DND-41 (cell line): ENCODE results near the gene TNRC6B.

ENCODE experiments used
- EZH2 ChIP-seq: IDR thresholded peaks from 3 replicates; pipeline ENCODE4 v1.6.1; 2012; ENCODE audit warnings: borderline replicate concordance, low read depth, mild to moderate bottlenecking, moderate library complexity, low read length, inconsistent platforms; ENCODE audit not compliant: severe bottlenecking
- TF ChIP-seq, protein P1 (sequence below): IDR thresholded peaks from 2 replicates; pipeline ENCODE4 v1.5.1; 2012; ENCODE audit warnings: borderline replicate concordance, low read length, moderate library complexity, mild to moderate bottlenecking; ENCODE audit not compliant: poor library complexity, severe bottlenecking; ENCODE audit errors: extremely low read depth

DNA sequence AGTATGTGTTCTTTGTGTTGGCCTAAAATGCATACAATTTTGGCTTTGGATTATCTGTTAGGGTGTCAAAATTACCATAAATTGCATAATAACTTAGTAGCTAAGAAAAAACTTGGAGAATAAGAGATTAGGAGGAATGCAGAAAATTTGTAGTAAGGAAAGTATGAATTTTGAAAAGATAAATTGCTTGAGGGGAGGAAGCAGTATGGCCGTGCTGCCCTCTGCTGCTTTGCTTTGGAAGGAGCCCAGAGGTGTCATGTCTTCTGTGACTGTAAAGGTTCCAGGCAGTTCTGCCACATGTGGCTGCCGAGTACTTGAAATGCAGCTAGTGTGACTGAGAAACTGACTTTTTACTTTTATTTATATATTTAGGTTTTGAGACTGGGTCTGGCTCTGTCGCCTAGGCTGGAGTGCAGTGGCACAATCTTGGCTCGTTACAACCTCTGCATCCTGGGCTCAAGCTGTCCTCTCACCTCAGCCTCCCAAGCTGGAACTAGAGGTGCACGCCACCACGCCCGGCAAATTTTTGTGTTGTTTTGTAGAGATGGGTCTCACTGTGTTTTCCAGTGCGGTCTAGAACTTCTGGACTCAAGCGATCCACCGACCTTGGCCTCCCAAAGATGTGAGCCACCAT is 170.4 kb downstream of the TNRC6B start:
- TF ChIP-seq, protein P1, sequence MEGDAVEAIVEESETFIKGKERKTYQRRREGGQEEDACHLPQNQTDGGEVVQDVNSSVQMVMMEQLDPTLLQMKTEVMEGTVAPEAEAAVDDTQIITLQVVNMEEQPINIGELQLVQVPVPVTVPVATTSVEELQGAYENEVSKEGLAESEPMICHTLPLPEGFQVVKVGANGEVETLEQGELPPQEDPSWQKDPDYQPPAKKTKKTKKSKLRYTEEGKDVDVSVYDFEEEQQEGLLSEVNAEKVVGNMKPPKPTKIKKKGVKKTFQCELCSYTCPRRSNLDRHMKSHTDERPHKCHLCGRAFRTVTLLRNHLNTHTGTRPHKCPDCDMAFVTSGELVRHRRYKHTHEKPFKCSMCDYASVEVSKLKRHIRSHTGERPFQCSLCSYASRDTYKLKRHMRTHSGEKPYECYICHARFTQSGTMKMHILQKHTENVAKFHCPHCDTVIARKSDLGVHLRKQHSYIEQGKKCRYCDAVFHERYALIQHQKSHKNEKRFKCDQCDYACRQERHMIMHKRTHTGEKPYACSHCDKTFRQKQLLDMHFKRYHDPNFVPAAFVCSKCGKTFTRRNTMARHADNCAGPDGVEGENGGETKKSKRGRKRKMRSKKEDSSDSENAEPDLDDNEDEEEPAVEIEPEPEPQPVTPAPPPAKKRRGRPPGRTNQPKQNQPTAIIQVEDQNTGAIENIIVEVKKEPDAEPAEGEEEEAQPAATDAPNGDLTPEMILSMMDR, result peak; percentile 83
- no peak for TF ChIP-seq EZH2
